ENCODE results near the gene WIPI1. TPM values are rescaled to one million over a fixed set of nuclear protein-coding genes. Genes with fewer than 3 reads are reported as not detected.

WIPI1 gene
- total and polyA plus RNA-seq, 9 of the 15 experiments (the other 6 are each of a cell fraction or from before 2014, with no cell fraction given), result 3.7 to 23.5 (median 11.8) TPM

DNA sequence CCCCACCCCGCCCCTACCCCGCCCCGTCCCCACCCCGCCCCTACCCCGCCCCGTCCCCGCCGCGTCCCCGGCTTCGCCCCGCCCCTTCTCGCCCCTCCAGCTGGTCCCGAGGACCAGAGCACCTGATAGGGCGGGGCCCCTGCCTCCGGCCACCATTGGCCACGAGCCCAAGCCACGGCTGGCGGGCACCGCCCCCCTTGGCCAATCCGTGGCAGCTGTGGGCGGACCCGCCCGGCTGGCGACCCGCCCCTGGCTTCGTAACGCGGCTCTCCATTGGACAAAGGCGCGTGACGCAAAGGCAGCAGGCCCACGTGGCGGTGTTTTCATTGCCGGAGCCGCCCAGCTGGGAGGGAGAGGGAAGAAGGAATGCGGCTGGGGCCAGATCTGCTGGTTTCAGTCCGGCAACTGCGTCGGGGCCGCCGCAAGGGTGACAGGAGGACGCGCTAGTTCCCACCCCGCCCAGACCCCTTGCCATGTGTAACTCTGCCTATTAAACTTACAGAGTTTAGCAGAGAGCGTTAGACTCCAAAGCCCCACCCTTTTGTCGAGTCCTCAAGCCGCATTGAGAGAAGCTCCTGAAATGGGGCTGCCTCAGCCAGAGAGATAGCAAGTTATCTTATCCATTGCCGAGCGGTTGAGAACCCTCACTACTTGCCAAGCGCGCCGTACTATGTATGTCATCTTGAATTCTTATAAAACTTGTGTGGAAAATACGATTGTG is 403 bp upstream of the WIPI1 start (continued):
- TF ChIP-seq, protein P1, sequence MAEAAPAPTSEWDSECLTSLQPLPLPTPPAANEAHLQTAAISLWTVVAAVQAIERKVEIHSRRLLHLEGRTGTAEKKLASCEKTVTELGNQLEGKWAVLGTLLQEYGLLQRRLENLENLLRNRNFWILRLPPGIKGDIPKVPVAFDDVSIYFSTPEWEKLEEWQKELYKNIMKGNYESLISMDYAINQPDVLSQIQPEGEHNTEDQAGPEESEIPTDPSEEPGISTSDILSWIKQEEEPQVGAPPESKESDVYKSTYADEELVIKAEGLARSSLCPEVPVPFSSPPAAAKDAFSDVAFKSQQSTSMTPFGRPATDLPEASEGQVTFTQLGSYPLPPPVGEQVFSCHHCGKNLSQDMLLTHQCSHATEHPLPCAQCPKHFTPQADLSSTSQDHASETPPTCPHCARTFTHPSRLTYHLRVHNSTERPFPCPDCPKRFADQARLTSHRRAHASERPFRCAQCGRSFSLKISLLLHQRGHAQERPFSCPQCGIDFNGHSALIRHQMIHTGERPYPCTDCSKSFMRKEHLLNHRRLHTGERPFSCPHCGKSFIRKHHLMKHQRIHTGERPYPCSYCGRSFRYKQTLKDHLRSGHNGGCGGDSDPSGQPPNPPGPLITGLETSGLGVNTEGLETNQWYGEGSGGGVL (CRISPR knock-in tag; IDR thresholded peaks at IDR 0.05), result no peak
- TF ChIP-seq TCF7 (IDR thresholded peaks at IDR 0.05; ENCODE audit: borderline replicate concordance), result no peak
- peak; percentile 51 for TF ChIP-seq TEAD4 (IDR thresholded peaks at IDR 0.05; ENCODE audit: low read length)
- no peak for TF ChIP-seq TEAD4 (CRISPR knock-in tag; IDR thresholded peaks at IDR 0.05; ENCODE audit: borderline replicate concordance)
- no peak for TF ChIP-seq ZNF23 (CRISPR knock-in tag; IDR thresholded peaks at IDR 0.05)
- TF ChIP-seq SMARCE1 (IDR thresholded peaks at IDR 0.05), result no peak
- no peak for TF ChIP-seq FOXP1 (CRISPR knock-in tag; IDR thresholded peaks at IDR 0.05)
- no peak for TF ChIP-seq XRCC5 (IDR thresholded peaks at IDR 0.05; ENCODE audit: low read depth, low read length)
- TF ChIP-seq ZNF232 (CRISPR knock-in tag; IDR thresholded peaks at IDR 0.05), result no peak
- no peak for TF ChIP-seq HNRNPL (IDR thresholded peaks at IDR 0.05; ENCODE audit: low read depth, low read length)
- TF ChIP-seq SREBF1 (IDR thresholded peaks at IDR 0.05; ENCODE audit: borderline replicate concordance, low read depth, low read length), result peak; percentile 80; the same call in 1 of the 2 replicates
- TF ChIP-seq SMARCA5 (IDR thresholded peaks at IDR 0.05), result no peak
- peak; percentile 38; the same call in 1 of the 2 replicates for TF ChIP-seq HCFC1 (IDR thresholded peaks at IDR 0.05; ENCODE audit: low read depth, low read length)
- no peak for TF ChIP-seq SRSF7 (optimal IDR thresholded peaks at IDR 0.05; ENCODE audit: low read depth, low read length)
- TF ChIP-seq, protein P2, sequence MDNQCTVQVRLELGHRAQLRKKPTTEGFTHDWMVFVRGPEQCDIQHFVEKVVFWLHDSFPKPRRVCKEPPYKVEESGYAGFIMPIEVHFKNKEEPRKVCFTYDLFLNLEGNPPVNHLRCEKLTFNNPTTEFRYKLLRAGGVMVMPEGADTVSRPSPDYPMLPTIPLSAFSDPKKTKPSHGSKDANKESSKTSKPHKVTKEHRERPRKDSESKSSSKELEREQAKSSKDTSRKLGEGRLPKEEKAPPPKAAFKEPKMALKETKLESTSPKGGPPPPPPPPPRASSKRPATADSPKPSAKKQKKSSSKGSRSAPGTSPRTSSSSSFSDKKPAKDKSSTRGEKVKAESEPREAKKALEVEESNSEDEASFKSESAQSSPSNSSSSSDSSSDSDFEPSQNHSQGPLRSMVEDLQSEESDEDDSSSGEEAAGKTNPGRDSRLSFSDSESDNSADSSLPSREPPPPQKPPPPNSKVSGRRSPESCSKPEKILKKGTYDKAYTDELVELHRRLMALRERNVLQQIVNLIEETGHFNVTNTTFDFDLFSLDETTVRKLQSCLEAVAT (IDR thresholded peaks at IDR 0.05), result no peak
- peak; percentile 22 for TF ChIP-seq TBP (optimal IDR thresholded peaks at IDR 0.05; ENCODE audit: low read depth, low read length)
- TF ChIP-seq FOXJ2 (tag; IDR thresholded peaks at IDR 0.05), result no peak
- no peak for TF ChIP-seq HMG20B (CRISPR knock-in tag; IDR thresholded peaks at IDR 0.05)
- TF ChIP-seq, protein P3, sequence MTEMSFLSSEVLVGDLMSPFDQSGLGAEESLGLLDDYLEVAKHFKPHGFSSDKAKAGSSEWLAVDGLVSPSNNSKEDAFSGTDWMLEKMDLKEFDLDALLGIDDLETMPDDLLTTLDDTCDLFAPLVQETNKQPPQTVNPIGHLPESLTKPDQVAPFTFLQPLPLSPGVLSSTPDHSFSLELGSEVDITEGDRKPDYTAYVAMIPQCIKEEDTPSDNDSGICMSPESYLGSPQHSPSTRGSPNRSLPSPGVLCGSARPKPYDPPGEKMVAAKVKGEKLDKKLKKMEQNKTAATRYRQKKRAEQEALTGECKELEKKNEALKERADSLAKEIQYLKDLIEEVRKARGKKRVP (CRISPR knock-in tag; IDR thresholded peaks at IDR 0.05), result no peak
- TF ChIP-seq KLF13 (tag; IDR thresholded peaks at IDR 0.05; ENCODE audit: borderline replicate concordance, low read depth), result 0 out of 2 replicates have a peak, but pooled peaks have one; percentile 29

All from K562 (cell line).